Stomach (tissue), 9 donors: ENCODE data around the gene CST5. TPM values are rescaled to one million over a fixed set of nuclear protein-coding genes. Genes with fewer than 3 reads are reported as not detected.

Experiments used
- DNase-seq, 2 donors: peaks; one replicate each; pipeline versions ENCODE4 v3.0.0 to v3.0.0-alpha.2; 2013 to 2019
- H3K27ac ChIP-seq, 5 donors: fragments of 200-600 bp in 4 of 5; sonication (generic) in 4 of 5; one replicate each; pipeline ENCODE4 v1.5.1; 2013 to 2019; ENCODE audit warnings: mild to moderate bottlenecking in 1 of 5, moderate library complexity in 1 of 5
- H3K27me3 ChIP-seq, 3 donors: fragments of 200-600 bp; sonication (generic); one replicate each; pipeline ENCODE4 v1.5.1; 2017 to 2019; ENCODE audit warnings: mixed run types in 1 of 3
- H3K36me3 ChIP-seq, 4 donors: fragments of 200-600 bp; sonication (generic); 1 replicate in 3 of 4; 2 replicates in 1 of 4; pipeline ENCODE4 v1.5.1; 2016 to 2019
- H3K4me1 ChIP-seq, 4 donors: fragments of 200-600 bp; sonication (generic); one replicate each; pipeline ENCODE4 v1.5.1; 2016 to 2019
- H3K4me3 ChIP-seq, 4 donors: fragments of 200-600 bp; sonication (generic) in 3 of 4; one replicate each; pipeline ENCODE4 v1.5.1; 2016 to 2019; ENCODE audit warnings: mild to moderate bottlenecking in 1 of 4
- H3K9me3 ChIP-seq, 4 donors: fragments of 200-600 bp; sonication (generic); one replicate each; pipeline ENCODE4 v1.5.1; 2016 to 2019
- EP300 ChIP-seq: sonication (generic); formaldehyde crosslinking; IDR thresholded peaks from one replicate; pipeline ENCODE4 v1.6.1; 2017; ENCODE audit warnings: antibody characterized with exemption
- POLR2A ChIP-seq, 4 donors: fragments of 450-650 bp; IDR thresholded peaks; one replicate each; pipeline ENCODE4 v1.6.1; 2016; ENCODE audit warnings: antibody characterized with exemption in 4 of 4, control low read depth in 2 of 4, mild to moderate bottlenecking in 1 of 4, moderate library complexity in 1 of 4
- POLR2AphosphoS5 ChIP-seq, 3 donors: sonication (generic); formaldehyde crosslinking; IDR thresholded peaks; one replicate each; pipeline ENCODE4 v1.6.1; 2016; ENCODE audit warnings: antibody characterized with exemption in 3 of 3
- WGBS, 5 donors: extraction: QIAGEN DNeasy Blood & Tissue Kit in 3 of 5; methylation state at CpG; one replicate each; pipeline versions ENCODE4 v1.1.5 to v1.1.7; 2013 to 2018; 5-methylcytosine and 5-hydroxymethylcytosine counted together
- intact Hi-C: fragments of 100-400 bp; cut with DNase I; formaldehyde crosslinking; loops from one replicate; pipeline ENCODE4 v1.15.1; 2023; ENCODE audit warnings: low total_unique reads
- polyA plus RNA-seq, 3 donors: library from polyadenylated mRNA; stranded (reverse); fragments of 200-250 nt; gene quantifications; one replicate each; pipeline ENCODE4 v1.2.3, GENCODE V29; 2013
- total RNA-seq, 5 donors: library from RNA; depleted of rRNA; stranded (reverse); fragments of >200 nt; gene quantifications; one replicate each; pipeline versions ENCODE4 v1.1.0 to v1.2.3, GENCODE V29; 2014 to 2016
- TF ChIP-seq, protein P1 (sequence below), 7 experiments: fragments of 450-650 bp in 4 of 7; fragments of 200-600 bp in 3 of 7; sonication (generic) in 3 of 7; IDR thresholded peaks; one replicate each; pipeline ENCODE4 v1.5.1; 2016 to 2019; ENCODE audit warnings: antibody characterized with exemption in 7 of 7, control low read depth in 2 of 7, mild to moderate bottlenecking in 1 of 7
- donor health status: healthy with polysubstance abuse.
- donor health status: Bipolar disorder and iron deficiency.
- donor health status: healthy.

Gene CST5
- total and polyA plus RNA-seq, 8 donors, result 1.0 TPM; not detected in 7

DNA sequence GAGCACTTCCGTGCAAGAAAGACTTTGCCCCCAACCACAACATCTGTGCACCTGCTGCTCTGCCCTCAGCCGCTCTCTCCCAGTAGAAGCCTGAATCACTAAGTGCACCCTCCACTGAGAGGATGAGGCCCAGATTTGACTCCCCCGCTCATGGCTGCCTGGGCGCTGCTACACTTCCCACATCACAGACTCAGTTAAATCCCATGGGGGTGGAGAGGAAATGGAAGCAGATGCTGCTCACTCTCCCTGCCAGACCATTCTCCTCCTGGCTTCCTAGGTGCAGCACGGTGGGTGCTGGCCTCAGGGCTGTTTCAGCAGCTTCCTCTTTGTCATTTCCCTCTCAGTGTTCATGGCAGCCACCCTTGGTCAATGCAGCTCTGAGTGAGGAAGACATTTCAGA, 4.8 kb downstream of the CST5 start:
- no peak overlapping the region for H3K4me3 ChIP-seq
- H3K36me3 ChIP-seq, result no peaks in the 10 kb centered on the region
- H3K4me1 ChIP-seq, result peaks cover 0 to 3% (median 0%) of the 10 kb centered on the region in 4 donors
- H3K27me3 ChIP-seq, result peaks cover 0 to 15% (median 1%) of the 10 kb centered on the region in 3 donors
- TF ChIP-seq POLR2AphosphoS5 (IDR thresholded peaks at IDR 0.05), result no peak
- no peak for TF ChIP-seq POLR2A (IDR thresholded peaks at IDR 0.05)
- TF ChIP-seq, protein P1, sequence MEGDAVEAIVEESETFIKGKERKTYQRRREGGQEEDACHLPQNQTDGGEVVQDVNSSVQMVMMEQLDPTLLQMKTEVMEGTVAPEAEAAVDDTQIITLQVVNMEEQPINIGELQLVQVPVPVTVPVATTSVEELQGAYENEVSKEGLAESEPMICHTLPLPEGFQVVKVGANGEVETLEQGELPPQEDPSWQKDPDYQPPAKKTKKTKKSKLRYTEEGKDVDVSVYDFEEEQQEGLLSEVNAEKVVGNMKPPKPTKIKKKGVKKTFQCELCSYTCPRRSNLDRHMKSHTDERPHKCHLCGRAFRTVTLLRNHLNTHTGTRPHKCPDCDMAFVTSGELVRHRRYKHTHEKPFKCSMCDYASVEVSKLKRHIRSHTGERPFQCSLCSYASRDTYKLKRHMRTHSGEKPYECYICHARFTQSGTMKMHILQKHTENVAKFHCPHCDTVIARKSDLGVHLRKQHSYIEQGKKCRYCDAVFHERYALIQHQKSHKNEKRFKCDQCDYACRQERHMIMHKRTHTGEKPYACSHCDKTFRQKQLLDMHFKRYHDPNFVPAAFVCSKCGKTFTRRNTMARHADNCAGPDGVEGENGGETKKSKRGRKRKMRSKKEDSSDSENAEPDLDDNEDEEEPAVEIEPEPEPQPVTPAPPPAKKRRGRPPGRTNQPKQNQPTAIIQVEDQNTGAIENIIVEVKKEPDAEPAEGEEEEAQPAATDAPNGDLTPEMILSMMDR (IDR thresholded peaks at IDR 0.05), result no peak
- TF ChIP-seq EP300, result no peak
- DNase-seq, result peak in 1 of 2 donors; percentile 22
- WGBS, 5 donors, result 61 to 74% (median 66%) methylated on average over 5 of the region's 5 CpGs
- peak overlapping the region in 1 of 5 donors; percentile 17 for H3K27ac ChIP-seq
- intact Hi-C loops, result no loop called here
- H3K9me3 ChIP-seq, result no peaks in the 10 kb centered on the region

DNA sequence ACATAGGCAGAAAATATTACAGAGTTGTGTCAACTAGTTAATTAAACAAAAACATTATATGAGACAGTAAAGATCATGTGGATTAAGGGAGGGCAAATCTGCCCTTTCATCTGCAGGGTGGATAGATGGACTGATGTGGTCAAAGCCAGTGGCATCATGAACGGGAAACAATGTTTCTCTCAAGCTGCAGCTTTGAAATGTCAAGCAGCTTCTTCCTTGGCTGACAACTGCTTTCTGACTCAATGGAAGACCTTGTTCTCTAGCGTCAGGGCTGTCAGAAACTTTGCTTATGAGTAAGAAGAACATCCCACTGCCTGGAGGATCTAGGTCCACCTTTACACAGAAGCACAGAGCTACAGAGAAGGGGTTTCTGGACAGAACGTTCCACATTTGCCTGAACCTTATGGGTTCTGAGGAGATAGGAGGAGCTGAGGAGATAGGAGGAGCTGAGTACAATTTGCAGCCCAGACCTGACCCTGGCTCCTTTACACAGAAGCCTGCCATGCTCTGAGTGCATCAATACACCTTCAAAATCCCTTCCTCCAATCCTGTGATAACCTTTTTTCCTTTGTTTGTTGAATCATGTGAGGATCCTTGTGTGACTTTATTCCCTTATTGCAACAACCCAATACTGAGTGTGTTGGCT, 6.1 kb downstream of the CST5 start:
- intact Hi-C loops, result no loop called here
- no peaks in the 10 kb centered on the region for H3K36me3 ChIP-seq
- H3K27ac ChIP-seq, result no peak overlapping the region
- no peak for DNase-seq
- no peaks in the 10 kb centered on the region for H3K9me3 ChIP-seq
- TF ChIP-seq POLR2AphosphoS5 (IDR thresholded peaks at IDR 0.05) (peak in 1 of 3 donors; percentile 26), EP300 (no peak)
- H3K4me3 ChIP-seq, result no peak overlapping the region
- peaks cover 0 to 18% (median 7%) of the 10 kb centered on the region in 3 donors for H3K27me3 ChIP-seq
- WGBS, 5 donors, result 32 to 55% (median 46%) methylated on average over 3 of the region's 3 CpGs
- no peaks in the 10 kb centered on the region for H3K4me1 ChIP-seq

DNA sequence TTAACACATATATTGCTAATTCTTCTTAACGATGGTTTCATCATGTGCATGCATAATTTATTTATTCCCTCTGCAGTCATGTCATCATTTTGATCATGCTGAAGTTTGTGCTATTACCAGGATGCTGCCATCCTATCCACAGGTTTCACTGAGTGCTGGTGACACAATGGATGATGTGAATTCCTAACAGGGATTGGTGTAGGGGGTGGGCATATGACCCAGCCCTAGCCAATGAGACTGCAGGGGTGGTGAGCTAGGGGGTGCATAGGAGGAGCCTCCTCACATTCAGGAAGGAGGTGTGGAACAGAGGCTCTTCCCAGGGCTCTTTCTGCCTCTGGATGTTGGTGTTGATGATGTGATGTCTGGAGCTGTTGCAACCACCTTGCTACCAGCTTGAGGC, 7.5 kb downstream of the CST5 start:
- intact Hi-C loops, result no loop called here
- no peaks in the 10 kb centered on the region for H3K36me3 ChIP-seq

DNA sequence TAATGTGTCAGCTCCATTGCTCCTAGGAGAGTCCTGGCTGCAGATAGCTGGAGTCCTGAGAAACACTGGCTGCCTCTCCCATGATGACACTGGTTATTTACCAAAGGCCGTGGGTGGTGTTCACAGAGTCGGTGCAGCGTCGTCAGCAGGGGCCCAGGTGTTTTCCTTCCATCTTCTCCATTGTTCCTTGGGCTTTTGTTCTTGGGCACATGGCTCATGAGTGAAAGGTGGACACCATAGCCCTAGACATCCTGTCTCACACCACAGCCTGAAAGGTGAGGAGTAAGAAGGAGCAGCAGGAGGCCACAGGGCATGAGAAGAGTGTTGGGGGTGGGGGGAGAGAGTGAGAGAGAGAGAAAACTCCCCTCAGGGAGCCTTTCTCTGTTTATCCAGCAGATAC, 9.1 kb downstream of the CST5 start:
- no peak for DNase-seq
- Histone ChIP-seq H3K9me3 (no peaks in the 10 kb centered on the region), H3K4me1 (no peaks in the 10 kb centered on the region), H3K27me3 (peaks cover 0 to 25% (median 12%) of the 10 kb centered on the region in 3 donors), H3K4me3 (no peak overlapping the region), H3K27ac (no peak overlapping the region), H3K36me3 (no peaks in the 10 kb centered on the region)
- intact Hi-C loops, result no loop called here
- 11 to 33% (median 20%) methylated on average over 4 of the region's 4 CpGs for WGBS, 5 donors
- TF ChIP-seq POLR2AphosphoS5 (IDR thresholded peaks at IDR 0.05) (no peak), POLR2A (IDR thresholded peaks at IDR 0.05) (no peak), EP300 (no peak)
- TF ChIP-seq, protein P1 (IDR thresholded peaks at IDR 0.05), result no peak

More for the DNA sequence above, 7.5 kb downstream of the CST5 start:
- TF ChIP-seq POLR2AphosphoS5 (IDR thresholded peaks at IDR 0.05) (no peak), EP300 (no peak), POLR2A (IDR thresholded peaks at IDR 0.05) (no peak)
- TF ChIP-seq, protein P1 (IDR thresholded peaks at IDR 0.05), result no peak
- Histone ChIP-seq H3K4me3 (no peak overlapping the region), H3K4me1 (no peaks in the 10 kb centered on the region), H3K9me3 (no peaks in the 10 kb centered on the region), H3K27ac (no peak overlapping the region), H3K27me3 (peaks cover 0 to 22% (median 10%) of the 10 kb centered on the region in 3 donors)
- WGBS, 5 donors, result 81 to 92% (median 88%) methylated on average over 1 of the region's 1 CpG
- no peak for DNase-seq

DNA sequence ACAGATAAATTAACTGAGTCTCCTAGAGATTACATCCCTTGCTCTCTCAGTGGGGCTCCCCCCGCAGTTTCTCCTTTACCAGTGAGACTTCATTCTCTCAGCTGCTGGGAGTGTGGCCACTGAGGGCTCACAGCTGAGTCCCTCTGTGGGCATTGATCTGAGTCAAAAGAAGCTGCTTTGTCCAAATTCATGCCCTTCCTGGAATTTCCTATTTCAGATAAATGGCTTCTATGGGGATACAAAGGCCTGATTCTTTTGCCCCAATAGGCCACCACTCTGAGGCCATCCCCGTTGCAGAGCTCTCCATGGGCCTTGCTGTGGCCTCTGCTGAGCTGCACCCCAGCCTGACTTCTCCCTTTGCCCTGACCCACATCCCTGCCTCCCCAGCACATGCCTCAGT, 10.0 kb downstream of the CST5 start:
- Histone ChIP-seq H3K4me3 (no peak overlapping the region), H3K27me3 (peaks cover 0 to 25% (median 12%) of the 10 kb centered on the region in 3 donors), H3K4me1 (no peaks in the 10 kb centered on the region), H3K36me3 (no peaks in the 10 kb centered on the region), H3K9me3 (no peaks in the 10 kb centered on the region), H3K27ac (no peak overlapping the region)
- 57 to 77% (median 63%) methylated on average over 2 of the region's 2 CpGs for WGBS, 5 donors
- intact Hi-C loops, result no loop called here
- DNase-seq, result no peak
- TF ChIP-seq EP300 (no peak), POLR2AphosphoS5 (IDR thresholded peaks at IDR 0.05) (no peak), POLR2A (IDR thresholded peaks at IDR 0.05) (no peak)
- TF ChIP-seq, protein P1 (IDR thresholded peaks at IDR 0.05), result no peak
